ENCODE results near the gene GARIN5B.

Gene GARIN5B

DNA sequence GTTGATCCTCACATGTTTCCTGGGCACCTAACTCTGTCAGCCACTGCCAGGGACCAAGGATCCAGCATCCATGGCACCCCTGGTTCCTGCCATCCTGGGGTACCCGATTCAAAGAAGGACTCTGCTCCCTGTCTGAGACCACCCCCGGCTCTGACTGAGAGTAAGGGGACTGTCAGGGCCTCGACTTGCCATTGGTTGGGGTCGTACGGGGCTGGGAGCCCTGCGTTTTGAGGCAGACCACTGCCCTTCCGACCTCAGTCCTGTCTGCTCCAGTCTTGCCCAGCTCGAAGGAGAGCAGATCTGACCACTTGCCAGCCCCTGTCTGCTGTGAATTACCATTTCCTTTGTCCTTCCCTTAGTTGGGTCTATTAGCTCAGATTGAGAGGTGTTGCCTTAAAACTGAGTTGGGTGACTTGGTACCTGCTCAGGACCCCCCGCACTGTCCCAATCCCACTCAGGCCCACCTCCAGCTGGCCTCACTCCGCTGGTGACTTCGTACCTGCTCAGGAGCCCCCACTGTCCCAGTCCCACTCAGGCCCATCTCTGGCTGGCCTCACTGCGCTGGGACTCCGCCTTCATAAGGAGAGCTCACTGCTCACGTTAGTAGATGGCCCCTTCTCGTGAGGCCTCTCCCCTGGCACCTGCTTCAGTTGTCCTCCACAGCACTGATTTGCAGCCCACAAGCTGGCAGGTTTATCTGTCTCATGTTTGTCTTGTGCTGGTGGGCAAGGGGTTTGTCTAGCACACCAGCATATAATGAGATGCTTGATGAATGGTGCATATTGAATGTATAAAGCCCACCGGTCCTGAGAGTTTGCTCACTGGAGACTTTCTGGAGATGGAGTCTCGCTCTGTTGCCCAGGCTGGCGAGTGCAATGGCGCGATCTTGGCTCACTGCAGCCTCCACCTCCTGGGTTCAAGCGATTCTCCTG is 26.6 kb upstream of the GARIN5B start:
- no peak for DNase-seq (ENCODE audit: extremely low read depth in 1 of 2, low read depth in 1 of 2)

DNA sequence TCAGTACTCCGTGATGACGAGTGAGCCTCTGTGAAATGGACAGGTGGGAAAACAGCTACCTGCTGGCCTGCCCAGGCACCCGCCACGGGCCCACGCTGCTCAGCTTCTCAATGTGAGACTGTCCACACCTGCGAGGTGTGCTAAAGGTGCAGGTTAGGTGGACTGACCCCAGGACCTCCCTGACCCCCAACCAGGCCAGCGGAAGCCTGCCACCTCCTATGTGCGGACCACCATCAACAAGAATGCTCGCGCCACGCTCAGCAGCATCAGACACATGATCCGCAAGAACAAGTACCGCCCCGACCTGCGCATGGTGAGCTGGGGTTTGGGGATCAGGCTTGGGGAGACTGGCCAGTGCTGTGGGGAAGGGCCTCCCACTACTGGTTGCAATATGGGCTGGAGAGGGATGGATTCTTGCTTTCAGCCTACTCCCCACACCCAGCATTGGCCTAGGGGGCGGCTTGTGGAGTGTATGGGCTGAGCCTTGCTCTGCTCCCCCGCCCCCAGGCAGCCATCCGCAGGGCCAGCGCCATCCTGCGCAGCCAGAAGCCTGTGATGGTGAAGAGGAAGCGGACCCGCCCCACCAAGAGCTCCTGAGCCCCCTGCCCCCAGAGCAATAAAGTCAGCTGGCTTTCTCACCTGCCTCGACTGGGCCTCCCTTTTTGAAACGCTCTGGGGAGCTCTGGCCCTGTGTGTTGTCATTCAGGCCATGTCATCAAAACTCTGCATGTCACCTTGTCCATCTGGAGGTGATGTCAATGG is 24.9 kb upstream of the GARIN5B start:
- no peak for DNase-seq (ENCODE audit: extremely low read depth in 1 of 2, low read depth in 1 of 2)

DNA sequence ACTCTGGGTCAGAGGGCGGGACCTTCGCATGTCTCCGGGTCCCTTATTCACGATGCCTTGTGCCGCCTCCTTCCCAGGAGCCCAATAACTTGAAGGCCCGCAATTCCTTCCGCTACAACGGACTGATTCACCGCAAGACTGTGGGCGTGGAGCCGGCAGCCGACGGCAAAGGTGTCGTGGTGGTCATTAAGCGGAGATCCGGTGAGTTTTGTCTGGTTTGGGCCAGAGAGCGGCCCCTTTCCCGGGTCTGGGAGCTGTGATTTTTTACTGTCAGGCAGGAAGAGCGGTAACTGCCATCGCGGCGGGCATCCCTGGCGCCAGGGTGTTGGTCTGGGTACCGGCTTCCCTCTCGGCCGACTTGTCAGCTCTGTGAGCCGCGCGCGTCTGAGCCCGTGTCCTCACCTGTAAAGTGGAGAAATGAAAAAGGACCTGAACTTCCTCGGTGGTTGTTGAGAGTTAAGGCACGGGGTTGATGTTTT is 23.5 kb upstream of the GARIN5B start:
- DNase-seq (ENCODE audit: extremely low read depth in 1 of 2, low read depth in 1 of 2), result no peak

DNA sequence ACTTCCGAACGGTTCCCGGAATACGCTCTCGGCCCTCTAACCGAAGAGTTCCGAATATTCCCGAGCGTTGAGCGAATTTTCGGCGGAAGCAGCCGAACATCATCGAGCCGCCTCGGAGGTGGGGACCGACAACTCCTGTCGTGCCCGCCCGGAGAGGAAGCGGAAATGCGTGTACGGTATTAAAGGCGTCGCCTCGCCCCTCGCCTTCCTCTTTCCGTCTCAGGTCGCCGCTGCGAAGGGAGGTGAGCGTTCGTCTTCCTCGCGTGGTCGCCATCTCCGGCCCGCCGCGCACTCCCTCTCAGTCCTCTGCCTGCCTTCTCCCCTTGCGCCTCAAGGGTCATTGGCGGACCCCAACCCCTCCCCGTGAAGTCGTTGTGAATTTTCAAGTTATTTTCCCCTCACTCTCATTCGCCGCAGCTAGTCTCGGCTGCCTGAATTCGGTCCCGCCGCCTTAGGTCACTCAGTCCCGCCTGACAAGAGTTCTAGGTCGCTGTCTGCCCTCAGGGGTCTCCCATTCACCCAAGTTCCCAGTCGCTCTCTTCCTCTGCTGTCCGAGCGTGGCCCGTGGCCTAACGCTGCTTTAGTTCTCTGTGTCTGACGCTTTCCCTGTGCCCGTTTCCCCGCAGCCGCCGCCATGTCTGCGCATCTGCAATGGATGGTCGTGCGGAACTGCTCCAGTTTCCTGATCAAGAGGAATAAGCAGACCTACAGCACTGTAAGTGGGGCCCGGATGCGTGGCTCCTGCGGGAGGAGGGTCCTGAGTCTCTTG is 22.8 kb upstream of the GARIN5B start, which contains the start of gene RPL28:
Gene RPL28, plus strand, starts transcription at position 209 of the 769 bp plus-strand sequence. Its CDS starts 426 bp downstream, at position 635.
- DNase-seq (ENCODE audit: extremely low read depth in 1 of 2, low read depth in 1 of 2), result peak; percentile 96 to 98

DNA sequence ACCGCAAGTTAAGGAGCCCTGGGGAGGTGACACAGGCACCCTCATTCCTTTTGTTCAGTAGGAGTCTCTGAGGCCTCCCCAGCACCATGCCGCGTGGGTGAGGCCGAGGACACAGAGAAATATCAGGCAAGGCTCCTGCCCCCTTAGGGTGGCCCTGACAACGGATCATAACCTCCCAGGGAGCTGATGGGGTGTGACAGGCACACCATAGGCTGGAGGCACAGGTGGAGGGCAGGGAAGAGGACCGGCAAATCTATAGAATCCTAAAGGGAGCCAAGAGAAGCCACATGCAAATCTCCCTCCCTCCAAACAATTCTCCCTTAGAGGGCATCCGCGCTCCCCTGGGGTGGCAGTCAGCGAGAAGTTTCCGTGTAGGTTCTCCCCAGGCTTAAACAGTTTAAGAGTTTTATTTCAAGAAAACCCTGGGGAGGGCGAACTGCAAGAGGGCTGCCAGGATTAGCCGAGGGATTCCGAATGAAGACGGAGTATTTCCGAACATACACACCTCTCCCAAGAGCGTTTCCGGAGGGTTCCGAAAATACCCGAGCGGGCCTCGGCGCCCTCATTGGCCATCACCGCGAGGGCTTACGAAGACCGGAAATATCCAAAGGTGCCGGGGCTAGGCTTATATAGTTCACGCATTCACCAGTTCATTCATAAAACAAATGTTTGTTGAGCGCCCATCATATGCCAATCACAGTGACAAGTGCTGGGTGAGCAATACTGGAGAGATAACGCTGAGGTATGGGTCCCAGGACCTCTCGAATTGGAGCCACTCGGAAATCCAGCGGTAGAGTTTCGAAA is 22.1 kb upstream of the GARIN5B start:
- peak; percentile 86 to 93 for DNase-seq (ENCODE audit: extremely low read depth in 1 of 2, low read depth in 1 of 2)

DNA sequence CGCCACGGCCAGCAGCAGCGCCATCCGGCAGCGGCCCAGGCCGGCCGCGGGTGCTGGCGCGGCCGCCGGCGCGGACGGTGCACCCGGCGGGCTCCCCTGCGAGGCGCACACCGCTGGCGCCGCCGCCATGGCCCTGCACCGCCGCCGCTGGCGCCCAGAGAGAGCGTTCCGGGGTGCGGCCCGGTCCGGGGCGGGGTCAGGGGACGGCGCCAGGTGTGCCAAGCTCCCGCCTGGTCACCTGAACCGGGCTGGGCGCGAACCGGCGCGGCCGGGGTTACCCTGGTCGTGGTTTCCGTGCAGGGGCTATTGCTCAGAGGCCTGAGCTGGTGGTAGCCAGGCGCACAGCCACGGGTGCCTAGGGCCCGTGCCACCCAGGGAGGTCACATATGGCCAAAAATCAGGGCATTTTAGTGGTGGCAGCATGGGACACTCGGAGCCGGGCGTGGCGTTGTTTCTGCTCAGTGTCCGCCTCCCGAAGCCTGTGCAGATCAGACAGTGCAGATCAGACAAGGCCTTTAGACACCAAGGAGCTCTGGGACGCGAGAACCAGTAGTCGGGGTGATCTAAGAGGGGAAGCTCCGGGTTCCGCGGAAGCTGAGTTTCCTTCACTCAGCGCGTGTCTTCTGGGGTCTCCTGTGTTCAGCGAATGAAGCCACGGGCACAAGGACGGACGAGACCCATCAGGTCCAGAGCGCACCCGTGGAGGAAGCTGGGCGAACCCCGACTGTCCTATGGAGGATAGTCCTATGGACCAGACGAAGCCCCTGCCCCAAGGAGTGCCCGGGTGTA is 21.3 kb upstream of the GARIN5B start, which contains the start of gene TMEM238:
Gene TMEM238, minus strand, starts transcription at position 162 of the 789 bp plus-strand sequence. Its CDS starts 33 bp downstream, at position 129.
- no peak for DNase-seq (ENCODE audit: extremely low read depth in 1 of 2, low read depth in 1 of 2)

DNA sequence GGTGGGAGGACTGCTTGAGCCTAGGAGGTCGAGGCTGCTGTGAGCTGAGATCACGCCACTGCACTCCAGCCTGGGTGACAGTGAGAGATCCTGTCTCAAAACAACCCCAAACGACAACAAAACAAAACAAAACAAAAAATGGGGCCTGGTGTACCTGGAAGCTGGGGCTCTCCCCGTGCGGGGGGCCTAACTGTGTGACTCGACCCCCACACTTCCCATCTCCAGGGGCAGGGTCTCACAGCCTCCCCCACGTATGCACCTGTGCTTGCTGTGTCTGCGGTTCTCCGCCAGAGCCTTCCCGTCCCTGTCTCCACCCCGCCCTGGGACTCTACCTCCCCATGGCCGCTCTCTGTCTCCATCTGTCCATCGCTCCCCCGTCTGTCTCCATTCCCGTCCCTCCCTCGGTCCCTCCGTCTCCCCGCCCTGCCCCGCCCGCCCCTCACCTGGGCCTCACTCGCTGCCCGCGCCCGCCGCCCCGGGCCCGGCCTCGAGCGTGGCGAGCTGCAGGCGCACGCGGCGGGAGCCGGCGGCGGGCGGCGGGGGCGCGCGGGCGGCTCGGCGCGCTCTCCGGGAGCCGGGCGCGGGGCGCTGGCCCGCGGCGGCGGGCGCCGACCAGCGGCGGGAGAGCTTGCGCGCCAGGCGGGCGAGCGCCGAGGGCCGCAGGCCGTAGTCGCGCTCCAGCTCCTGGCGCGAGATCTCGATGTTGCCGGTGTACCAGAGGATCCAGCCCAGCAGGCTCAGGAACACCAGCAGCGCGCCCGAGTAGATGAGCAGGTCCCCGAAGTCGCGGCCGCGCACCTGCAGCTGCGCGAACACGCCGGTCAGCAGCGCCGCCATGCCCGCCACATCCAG is 20.4 kb upstream of the GARIN5B start:
- DNase-seq (ENCODE audit: extremely low read depth in 1 of 2, low read depth in 1 of 2), result no peak

DNA sequence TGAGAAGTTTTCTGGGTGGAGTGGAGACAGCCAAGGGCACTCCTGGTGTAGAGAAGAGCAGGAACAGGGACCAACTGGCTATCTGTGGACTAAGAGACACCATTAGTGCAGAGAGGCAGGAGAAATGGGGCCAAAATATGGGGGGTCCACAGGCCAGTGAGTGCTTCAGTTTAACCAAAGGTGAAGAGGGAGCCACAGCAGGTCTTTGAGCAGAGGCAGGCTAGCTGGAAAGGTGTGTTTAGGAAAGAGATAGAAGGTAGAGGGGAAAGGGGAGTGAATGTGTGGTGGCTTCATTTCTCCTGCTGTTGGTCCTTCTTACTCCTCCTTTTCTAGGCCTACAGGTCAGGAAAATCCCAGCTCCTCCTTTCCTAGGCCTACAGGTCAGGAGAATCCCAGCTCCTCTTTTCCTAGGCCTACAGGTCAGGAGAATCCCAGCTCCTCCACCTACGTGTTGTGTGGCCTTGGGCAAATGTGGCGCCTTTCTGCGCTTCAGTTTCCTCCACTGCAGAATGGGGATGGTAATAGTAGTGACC is 19.5 kb upstream of the GARIN5B start:
- DNase-seq (ENCODE audit: extremely low read depth in 1 of 2, low read depth in 1 of 2), result no peak

DNA sequence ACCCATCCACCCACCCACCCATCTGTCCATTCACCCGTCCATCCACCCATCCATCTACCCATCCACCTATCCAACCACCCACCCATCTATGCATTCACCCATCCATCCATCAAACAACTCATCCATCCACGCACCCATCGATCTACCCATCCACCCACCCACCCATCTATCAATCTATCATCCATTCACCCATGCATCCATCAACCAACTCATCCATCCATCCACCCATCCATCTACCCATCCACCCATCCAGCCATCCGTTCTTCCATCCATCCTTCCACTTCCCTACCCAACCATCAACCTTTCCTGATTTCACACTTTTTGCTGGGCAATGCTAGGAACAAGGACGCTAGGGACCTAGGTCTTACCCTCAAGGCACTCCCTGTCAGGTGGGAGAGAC is 19.0 kb upstream of the GARIN5B start:
- no peak for DNase-seq (ENCODE audit: extremely low read depth in 1 of 2, low read depth in 1 of 2)

DNA sequence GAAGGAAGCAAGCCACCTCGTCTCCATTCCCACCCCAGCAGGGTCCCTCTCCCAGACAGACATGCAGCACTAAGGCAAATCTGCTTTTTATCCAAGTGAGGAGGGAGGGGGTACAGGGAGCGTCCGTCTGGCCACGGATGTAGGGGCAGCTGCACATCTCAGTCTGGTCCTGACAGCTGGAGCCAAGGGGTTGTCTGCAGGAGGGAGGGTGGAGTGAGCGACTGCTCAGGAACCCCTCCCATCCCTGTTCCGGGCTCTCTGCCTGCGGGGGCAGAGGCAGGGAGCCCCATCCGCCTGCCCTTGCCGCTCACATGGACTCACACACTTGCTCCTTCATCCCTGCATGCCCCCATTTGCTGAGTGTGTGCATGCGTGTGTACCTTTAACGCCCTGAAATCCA is 16.1 kb upstream of the GARIN5B start:
- no peak for DNase-seq (ENCODE audit: extremely low read depth in 1 of 2, low read depth in 1 of 2)

DNA sequence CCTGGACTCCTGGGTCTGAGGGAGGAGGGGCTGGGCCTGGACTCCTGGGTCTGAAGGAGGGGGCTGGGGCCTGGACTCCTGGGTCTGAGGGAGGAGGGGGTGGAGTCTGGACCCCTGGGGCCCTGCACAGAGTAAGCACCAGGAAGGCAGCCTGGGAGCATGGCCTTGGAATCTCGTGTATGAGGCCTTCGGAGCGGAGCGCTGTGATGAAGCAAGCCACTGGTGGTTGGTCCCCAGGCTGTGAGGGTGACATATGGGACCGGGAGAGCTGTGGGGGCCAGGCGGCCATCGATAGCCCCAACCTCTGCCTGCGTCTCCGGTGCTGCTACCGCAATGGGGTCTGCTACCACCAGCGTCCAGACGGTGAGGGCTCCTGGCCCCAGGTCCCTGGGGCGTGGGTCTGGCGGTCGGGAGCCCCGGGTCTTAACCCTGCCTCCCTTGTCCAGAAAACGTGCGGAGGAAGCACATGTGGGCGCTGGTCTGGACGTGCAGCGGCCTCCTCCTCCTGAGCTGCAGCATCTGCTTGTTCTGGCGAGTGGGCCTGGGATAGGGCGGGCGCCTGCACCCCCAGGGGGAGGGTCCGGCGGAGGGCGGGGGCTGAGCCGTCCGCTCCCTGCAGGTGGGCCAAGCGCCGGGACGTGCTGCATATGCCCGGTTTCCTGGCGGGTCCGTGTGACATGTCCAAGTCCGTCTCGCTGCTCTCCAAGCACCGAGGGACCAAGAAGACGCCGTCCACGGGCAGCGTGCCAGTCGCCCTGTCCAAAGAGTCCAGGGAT is 14.5 kb upstream of the GARIN5B start:
- DNase-seq (ENCODE audit: extremely low read depth in 1 of 2, low read depth in 1 of 2), result no peak

DNA sequence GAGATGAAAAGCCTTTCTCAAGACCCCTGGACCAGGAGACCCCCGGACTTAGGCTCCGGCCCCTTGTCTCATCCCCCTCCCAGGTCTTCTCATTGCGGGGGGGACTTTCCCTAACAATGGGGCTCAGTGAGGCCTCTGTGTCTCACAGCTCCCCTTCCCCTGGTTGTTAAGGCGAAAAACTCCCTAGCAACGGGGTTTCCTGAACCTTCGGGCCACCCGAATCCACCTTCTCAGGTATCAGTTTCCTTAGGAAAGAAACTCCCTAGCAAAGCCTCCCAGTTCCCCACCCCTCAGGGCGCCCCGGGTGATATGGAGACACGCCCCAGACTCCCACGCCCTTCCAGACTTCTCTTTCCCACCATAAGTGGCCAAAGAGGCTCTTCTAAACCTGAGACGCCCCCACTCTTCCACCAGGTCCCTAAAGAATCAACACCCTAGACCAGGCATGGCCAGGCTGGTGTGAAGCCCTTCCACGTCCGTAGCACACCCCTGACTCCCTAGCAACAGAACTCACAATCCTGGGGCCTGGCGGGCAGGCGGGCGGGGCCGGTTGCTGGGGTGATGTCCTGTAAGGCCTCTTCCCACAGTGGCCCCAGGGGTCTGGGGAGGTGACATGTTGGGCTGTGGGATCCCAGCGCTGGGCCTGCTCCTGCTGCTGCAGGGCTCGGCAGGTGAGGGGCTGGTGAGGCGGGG is 13.3 kb upstream of the GARIN5B start, which contains the start of gene TMEM190:
Gene TMEM190, plus strand, starts transcription at position 586 of the 693 bp plus-strand sequence. Its CDS starts 28 bp downstream, at position 614.
- no peak for DNase-seq (ENCODE audit: extremely low read depth in 1 of 2, low read depth in 1 of 2)

DNA sequence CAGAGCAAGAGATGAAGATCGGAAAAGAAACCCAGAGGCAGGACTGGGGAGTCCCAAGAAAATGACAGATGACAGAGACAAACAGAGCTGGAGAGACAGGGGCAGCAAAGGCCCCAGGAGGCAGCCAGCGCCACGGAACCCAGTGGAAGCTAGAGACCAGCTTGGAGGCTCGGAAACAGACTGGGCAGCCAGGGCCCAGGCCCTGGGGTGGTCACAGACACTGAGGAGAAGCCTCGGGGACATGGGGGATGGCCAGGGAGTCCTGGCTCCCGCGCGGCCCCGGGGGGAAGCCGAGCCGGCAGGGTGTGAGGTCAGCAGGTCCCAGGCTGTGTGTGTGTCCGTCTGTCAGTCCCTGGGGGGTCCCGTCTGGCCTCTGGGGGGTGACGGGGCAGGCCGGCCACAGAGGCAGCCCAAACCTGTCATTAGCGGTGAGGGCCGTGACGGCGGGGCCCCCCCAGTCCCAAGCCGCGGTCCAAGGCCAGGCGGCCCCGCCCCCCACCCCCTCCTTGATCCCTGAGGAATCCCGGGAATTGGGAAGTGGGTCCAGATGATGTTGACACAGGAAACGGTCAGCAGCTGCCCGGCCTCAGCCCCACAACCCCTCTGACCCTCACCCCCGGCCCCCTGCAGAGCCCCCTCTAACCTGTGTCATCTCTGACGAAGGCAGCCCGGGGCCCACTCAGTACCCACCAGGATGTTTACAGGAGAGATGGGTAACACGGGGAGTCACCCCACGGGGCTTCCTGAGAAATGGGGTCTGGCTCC is 11.1 kb upstream of the GARIN5B start:
- no peak for DNase-seq (ENCODE audit: extremely low read depth in 1 of 2, low read depth in 1 of 2)

DNA sequence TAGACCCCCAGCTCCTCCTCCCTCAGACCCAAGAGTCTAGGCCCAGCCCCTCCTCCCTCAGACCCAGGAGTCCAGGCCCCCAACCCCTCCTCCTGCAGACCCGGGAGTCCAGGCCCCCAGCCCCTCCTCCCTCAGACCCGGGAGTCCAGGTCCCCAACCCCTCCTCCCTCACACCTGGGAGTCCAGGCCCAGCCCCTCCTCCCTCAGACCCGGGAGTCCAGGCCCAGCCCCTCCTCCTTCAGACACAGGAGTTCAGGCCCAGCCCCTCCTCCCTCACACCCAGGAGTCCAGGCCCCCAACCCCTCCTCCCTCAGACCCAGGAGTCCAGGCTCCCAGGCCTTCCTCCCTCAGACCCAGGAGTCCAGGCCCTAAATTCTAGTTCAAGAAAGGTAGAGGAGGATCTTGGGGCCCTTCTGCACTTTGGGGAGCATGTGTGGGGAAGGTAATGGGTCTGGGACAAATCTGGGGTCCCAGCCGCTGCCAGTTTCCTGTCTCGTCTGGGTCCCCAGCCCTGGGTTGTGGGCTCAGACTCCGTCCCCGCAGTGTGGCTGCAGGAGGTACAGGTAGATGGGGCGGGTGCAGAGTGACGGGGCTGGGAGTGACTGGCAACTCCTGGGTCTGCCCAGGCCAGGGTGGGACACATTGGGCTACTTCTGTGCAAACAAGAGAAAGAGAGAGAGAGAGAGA is 10.4 kb upstream of the GARIN5B start:
- no peak for DNase-seq (ENCODE audit: extremely low read depth in 1 of 2, low read depth in 1 of 2)
